LNCaP clone FGC (cell line): Measurements from ENCODE around the gene TMEM253.

Source experiments
- DNase-seq: peaks from one replicate; pipeline ENCODE4 v3.0.0-alpha.2; 2011; ENCODE audit warnings: low read depth
- H3K4me3 ChIP-seq: 2 replicates; pipeline ENCODE4 v1.5.1; 2011; ENCODE audit warnings: mild to moderate bottlenecking, low read depth, low read length, control low read depth
- TF ChIP-seq, protein P1 (sequence below): IDR thresholded peaks from 2 replicates; pipeline ENCODE4 v1.5.1; 2012; ENCODE audit warnings: mild to moderate bottlenecking; ENCODE audit not compliant: control insufficient read depth, insufficient read depth; ENCODE audit errors: extremely low read depth

TMEM253 gene

DNA sequence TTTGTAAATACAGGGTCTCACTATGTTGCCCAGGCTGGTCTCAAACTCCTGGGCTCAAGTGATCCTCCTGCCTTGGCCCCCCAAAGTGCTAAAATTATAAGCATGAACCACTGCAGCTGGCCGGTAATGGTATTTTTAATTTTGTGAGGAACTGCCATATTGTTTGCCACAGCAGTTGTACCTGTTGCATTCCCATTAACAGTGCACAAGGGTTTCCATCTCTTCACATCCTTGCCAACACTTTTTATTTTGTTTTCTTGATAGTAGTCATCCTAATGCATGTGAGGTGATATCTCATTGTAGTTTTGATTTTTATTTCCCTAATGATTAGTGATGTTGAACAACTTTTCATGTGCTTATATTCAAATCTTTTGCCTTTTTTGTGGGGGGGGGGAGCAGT lies 41.5 kb downstream of the TMEM253 start:
- no peak overlapping the region for H3K4me3 ChIP-seq
- no peak for DNase-seq
- TF ChIP-seq, protein P1, sequence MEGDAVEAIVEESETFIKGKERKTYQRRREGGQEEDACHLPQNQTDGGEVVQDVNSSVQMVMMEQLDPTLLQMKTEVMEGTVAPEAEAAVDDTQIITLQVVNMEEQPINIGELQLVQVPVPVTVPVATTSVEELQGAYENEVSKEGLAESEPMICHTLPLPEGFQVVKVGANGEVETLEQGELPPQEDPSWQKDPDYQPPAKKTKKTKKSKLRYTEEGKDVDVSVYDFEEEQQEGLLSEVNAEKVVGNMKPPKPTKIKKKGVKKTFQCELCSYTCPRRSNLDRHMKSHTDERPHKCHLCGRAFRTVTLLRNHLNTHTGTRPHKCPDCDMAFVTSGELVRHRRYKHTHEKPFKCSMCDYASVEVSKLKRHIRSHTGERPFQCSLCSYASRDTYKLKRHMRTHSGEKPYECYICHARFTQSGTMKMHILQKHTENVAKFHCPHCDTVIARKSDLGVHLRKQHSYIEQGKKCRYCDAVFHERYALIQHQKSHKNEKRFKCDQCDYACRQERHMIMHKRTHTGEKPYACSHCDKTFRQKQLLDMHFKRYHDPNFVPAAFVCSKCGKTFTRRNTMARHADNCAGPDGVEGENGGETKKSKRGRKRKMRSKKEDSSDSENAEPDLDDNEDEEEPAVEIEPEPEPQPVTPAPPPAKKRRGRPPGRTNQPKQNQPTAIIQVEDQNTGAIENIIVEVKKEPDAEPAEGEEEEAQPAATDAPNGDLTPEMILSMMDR = no peak

DNA sequence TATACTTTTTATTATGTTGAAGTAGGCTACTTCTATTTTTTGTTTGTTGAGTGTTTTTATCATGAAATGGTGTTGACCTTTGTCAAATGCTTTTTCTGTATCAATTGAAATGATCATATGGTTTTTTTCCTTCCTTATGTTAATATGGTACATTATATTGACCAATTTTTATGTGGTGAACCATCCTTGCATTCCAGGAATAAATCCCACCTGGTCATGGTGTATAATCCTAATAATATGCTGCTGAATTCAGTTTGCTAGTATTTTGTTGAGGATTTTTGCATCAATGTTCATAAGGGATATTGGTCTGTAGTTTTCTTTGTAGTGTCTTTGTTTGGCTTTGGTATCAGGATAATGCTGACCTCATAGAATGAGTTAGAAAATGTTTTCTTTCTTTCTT lies 44.6 kb downstream of the TMEM253 start:
- no peak overlapping the region for H3K4me3 ChIP-seq
- no peak for DNase-seq
- TF ChIP-seq, protein P1 = no peak

DNA sequence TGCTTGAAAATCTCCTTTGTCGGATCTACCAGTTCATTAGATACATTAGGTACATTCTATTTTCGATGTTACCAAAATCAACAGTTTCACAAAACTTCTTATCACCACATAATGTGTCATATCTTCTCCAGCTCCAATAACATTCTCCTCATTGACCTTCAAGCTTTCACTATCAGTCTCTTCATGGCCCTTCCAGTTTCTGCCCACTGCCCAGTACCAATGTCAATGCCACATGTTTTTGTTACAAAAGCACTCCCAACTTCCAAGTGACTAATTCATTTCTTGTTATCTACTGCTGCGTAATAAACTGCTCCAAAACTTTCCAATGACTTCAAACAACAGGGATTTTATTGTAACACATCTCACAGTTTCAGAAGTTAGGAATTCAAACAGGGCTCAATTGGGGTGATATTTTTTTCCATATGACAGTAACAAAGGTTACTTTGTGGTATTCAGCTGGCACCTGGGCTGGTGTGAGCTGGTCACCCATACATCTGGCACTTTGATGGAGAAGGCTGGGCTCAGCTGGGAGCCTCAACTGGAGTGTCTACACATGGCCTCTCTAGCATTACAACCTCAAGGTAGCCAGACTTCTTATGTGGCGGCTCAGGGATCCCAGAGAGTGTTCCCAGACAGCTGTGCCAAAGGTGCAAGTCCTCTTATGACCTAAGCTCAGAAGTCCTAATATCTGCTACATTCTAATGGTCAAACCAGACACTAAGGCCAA lies 48.9 kb downstream of the TMEM253 start:
- H3K4me3 ChIP-seq = no peak overlapping the region
- DNase-seq = no peak
- TF ChIP-seq, protein P1 = no peak
